Fibroblast of skin of right quadriceps (primary cell): ENCODE results near the gene CCDC73.
A peak's percentile ranks its signal among the peaks of the same experiment; 100 is the strongest.
"Not testable (repeated sequence)": the region's sequence is repeated elsewhere in the genome, so short reads cannot be mapped to it uniquely, and the experiment has no call there.

Experiments
- DNase-seq: peaks from one replicate; pipeline ENCODE4 v3.0.0-alpha.2; 2013

CCDC73 gene

GRCh38 chr11:32704261-32704660 lies 90.2 kb downstream of the CCDC73 start:
- no peak for DNase-seq

DNA sequence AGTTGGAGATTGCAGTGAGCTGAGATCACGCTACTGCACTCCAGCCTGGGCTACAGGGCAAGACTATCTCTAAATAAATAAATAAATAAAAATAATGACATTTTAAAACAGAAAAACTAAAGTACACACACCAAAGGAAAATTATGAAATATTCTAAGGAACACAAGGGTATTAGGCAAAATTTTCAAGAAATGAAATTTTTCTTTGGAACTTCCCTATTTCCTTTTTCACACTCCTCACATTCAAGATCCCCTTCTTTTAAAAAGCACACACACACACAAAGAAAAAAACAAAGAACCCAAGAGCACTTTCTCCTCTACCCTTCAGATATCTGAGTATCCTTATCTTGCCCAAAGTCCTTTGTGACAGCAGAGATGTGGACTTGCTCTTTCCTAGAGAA lies 92.8 kb downstream of the CCDC73 start:
- DNase-seq, result no peak

GRCh38 chr11:32698579-32698978 lies 95.9 kb downstream of the CCDC73 start:
- no peak for DNase-seq

DNA sequence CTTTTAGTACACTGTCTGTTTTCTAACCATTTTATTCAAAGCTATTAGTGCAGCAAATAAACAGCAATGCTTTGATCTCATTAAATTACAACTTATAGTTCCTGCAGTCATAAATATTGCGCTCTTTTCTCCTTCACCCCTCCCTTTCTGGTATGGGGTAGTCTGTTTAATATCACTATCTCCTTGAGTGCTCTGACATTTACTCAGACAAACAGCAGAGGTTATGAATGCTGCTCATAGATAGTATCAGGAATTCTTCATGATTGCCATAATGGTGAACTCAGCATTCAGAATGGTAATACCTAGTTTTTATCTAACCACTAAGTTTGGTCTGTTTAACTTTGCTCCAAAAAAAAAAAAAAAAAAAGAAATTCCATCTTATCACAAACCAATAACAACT lies 123.4 kb downstream of the CCDC73 start:
- DNase-seq, result no peak

DNA sequence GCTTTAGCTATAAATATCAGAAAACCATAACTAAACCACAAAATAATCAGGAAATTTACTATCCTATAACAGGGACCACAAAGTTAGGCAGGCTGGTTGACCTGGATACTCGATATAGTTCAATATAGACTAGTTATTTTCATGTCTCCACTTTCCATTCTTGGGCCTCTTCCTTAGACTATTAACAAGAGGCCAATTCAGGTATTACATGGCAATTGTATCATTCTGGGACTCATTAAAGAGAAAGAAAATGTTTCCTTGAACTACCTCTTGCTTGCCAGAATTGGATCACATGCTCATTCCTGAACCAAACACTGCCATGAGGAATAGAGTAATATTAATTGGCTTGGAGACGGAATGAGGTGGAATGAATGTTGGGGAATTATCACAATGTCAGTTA lies 134.8 kb downstream of the CCDC73 start:
- no peak for DNase-seq

GRCh38 chr11:32658639-32659406 lies 135.6 kb downstream of the CCDC73 start:
- peak; percentile 31 for DNase-seq

GRCh38 chr11:32643526-32643925 lies 150.9 kb downstream of the CCDC73 start:
- peak; percentile 20 for DNase-seq

DNA sequence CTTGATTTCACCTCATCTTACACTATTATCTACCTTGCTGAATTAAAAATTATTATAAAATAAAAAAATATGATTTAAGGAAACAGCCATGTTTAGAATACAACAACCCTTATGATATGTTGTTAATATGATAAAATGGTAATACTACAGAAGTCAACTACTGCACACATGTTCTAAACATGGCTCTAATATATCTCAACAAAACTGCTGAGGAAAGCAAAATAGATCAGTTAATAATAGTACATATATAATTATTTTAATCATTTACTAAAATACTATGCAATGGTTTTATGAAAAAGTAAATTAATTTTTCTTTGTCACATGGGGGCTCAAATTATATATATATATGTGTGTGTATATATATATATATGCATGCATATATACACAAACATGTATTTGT lies 153.1 kb downstream of the CCDC73 start:
- no peak for DNase-seq

- no peak for DNase-seq
Observed at GRCh38 chr11:32635819-32636218, 158.6 kb downstream of the CCDC73 start.

DNA sequence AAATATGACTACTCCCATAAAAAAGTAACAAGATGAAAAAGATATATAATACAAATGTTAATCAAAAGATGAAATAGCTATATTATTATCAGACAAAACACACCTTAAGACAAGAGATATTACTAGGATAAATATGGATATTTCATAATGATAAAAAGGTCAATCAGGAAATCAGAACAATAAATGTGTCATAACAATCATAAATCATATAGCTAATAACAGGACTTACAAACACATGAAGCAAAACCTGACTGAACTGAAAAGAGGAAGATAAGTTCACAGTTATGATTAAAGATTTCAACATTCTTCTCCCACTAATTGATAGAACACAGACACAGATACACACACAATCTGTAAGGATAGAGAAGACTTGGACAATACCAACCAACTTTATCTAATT lies 163.6 kb downstream of the CCDC73 start:
- DNase-seq, result no peak

DNA sequence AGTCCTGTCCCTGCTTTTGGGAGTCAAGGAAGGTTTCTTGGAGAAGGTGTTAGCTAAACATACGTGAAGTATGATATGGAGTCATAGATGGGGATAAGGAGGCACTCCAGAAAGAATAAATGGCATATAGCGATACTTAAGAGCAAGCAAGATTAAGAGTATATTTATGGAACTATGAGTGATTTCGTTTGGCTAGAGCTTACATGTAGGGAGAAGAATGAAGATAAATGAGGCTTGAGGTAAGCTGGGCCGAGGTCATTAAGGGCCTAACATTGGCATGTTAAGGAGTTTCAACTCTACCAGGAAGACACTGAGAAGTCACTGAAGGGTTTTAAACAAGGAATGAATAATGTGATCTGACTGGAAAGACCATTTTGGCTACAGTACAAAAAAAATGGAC lies 177.6 kb downstream of the CCDC73 start:
- DNase-seq, result no peak

- DNase-seq, result no peak
Observed at GRCh38 chr11:32615422-32615821, 179.0 kb downstream of the CCDC73 start.

GRCh38 chr11:32613500-32614151 lies 180.8 kb downstream of the CCDC73 start:
- no peak for DNase-seq

GRCh38 chr11:32610797-32611352 lies 183.6 kb downstream of the CCDC73 start:
- DNase-seq, result peak; percentile 74

- not testable (repeated sequence) for DNase-seq
Observed at GRCh38 chr11:32608826-32609225, 185.6 kb downstream of the CCDC73 start.

DNA sequence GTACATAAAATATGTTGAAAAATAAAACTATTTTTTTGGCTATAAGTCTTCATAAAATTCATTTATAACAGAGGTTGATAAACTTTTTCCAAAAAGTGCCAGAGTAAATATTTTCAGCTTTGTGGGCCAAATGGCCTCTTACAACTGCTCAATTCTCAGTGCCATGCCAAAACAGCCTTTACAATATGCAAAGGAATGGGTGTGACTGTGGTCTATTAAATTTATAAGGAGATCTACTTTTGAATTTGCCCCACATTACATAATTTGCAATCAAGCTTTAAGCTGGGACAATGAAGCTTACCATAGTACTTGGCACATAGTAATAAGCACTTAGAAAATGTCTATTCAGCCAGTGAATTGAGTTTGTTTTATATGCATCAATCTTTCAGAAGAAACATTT lies 188.2 kb downstream of the CCDC73 start:
- no peak for DNase-seq

DNA sequence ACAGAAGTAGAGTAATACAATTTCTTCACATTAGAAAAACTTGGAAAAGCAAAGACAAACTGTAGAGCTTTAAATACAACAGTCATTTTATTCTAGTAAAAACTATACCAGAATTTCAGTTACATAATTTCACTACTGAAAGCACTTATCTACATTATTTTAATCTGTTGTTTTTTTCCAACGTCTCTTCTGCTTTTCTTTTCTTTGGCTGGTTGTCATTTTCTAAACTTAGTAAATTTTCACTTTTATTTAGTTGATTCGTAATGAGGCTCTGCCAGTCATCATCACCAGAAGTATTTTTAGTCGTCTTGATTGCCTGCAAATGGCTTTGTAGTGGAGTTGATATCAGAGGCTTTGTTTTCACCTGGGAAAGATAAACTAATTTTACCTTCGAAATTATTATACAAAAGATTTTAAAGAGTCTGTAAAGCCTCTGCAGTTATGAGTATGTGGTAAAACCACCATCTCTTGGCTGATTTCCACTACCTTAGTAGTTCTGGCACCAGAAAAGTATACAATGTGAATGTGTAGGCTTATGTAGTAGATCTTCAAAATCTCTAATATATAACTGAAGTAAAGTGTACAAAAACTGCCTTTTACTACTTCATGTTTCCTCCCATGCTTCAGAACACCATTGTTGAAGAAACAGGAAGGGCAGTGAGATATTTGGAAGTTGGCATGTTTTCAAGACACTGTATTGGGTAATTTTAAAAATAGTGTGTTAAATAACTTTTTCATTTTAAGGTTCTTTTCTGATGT lies 191.6 kb downstream of the CCDC73 start:
- peak; percentile 22 for DNase-seq

- DNase-seq, result no peak
Observed at GRCh38 chr11:32597921-32598320, 196.5 kb downstream of the CCDC73 start.

DNA sequence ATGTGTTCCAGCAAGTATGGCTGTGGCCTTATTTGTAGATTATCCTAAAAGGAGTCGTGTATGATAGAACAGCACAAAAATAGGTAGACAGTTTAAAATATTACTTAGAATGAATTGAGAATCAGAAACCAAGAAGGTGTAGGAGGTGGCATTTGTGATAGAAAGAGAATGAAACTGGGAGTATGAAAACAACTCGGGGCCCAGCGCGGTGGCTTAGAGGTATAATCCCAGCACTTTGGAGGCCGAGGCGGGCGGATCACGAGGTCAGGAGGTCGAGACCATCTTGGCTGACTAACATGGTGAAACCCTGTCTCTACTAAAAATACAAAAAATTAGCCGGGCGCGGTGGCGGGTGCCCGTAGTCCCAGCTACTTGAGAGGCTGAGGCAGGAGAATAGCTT lies 198.3 kb downstream of the CCDC73 start:
- DNase-seq, result not testable (repeated sequence)

- DNase-seq, result no peak
Observed at GRCh38 chr11:32594272-32594671, 200.2 kb downstream of the CCDC73 start.

GRCh38 chr11:32586576-32587190 lies 207.8 kb downstream of the CCDC73 start:
- peak; percentile 3 for DNase-seq

- peak; percentile 2 for DNase-seq
Observed at GRCh38 chr11:32584921-32585320, 209.5 kb downstream of the CCDC73 start.
